Liver (tissue), 9 donors: ENCODE measurements around the gene SRGAP1. TPM values are rescaled to one million over a fixed set of nuclear protein-coding genes. Genes with fewer than 3 reads are reported as not detected.

Source experiments
- DNase-seq: peaks from one replicate; pipeline ENCODE4 v3.0.0-alpha.2; 2017; ENCODE audit warnings: low spot score
- H3K27ac ChIP-seq, 2 donors: one replicate each; pipeline ENCODE4 v1.7.0; 2013; ENCODE audit warnings: inconsistent platforms in 2 of 2, low read length in 2 of 2, control low read depth in 1 of 2, low read depth in 1 of 2, mild to moderate bottlenecking in 1 of 2
- H3K27me3 ChIP-seq, 4 donors: one replicate each; pipeline versions ENCODE4 v1.6.1 to v1.7.0; 2013; ENCODE audit warnings: low read length in 3 of 4, inconsistent platforms in 1 of 4, mild to moderate bottlenecking in 1 of 4, moderate library complexity in 1 of 4; ENCODE audit not compliant: control insufficient read depth in 4 of 4, insufficient read depth in 4 of 4
- H3K36me3 ChIP-seq, 4 donors: one replicate each; pipeline versions ENCODE4 v1.6.1 to v1.7.0; 2013; ENCODE audit warnings: low read length in 3 of 4, mild to moderate bottlenecking in 3 of 4, low read depth in 1 of 4, moderate library complexity in 1 of 4; ENCODE audit not compliant: control insufficient read depth in 4 of 4, insufficient read depth in 3 of 4
- H3K4me1 ChIP-seq, 4 donors: one replicate each; pipeline versions ENCODE4 v1.6.1 to v1.7.0; 2013; ENCODE audit warnings: low read length in 3 of 4, mild to moderate bottlenecking in 3 of 4, moderate library complexity in 1 of 4; ENCODE audit not compliant: control insufficient read depth in 4 of 4, insufficient read depth in 4 of 4
- H3K4me3 ChIP-seq, 3 donors: one replicate each; pipeline versions ENCODE4 v1.6.1 to v1.7.0; 2013; ENCODE audit warnings: low read length in 3 of 3, control low read depth in 1 of 3, low read depth in 1 of 3, mild to moderate bottlenecking in 1 of 3
- H3K9ac ChIP-seq, 2 donors: one replicate each; pipeline ENCODE4 v1.7.0; 2013; ENCODE audit warnings: low read length in 2 of 2, mild to moderate bottlenecking in 2 of 2, moderate library complexity in 2 of 2, control low read depth in 1 of 2, low read depth in 1 of 2
- H3K9me3 ChIP-seq, 4 donors: one replicate each; pipeline versions ENCODE4 v1.6.1 to v1.7.0; 2013; ENCODE audit warnings: low read length in 3 of 4; ENCODE audit not compliant: control insufficient read depth in 4 of 4
- FOXA1 ChIP-seq: IDR thresholded peaks from 2 replicates; pipeline ENCODE4 v1.6.1; 2016; ENCODE audit warnings: antibody characterized with exemption
- FOXA2 ChIP-seq: IDR thresholded peaks from 2 replicates; pipeline ENCODE4 v1.6.1; 2016; ENCODE audit warnings: antibody characterized with exemption
- GABPA ChIP-seq, 2 donors: IDR thresholded peaks in 1 of 2; conservative IDR thresholded peaks in 1 of 2; 2 replicates each; pipeline ENCODE4 v1.6.1; 2016; ENCODE audit warnings: antibody characterized with exemption in 2 of 2, mild to moderate bottlenecking in 1 of 2, moderate library complexity in 1 of 2
- HNF4A ChIP-seq, 2 donors: conservative IDR thresholded peaks; 2 replicates each; pipeline ENCODE4 v1.6.1; 2016; ENCODE audit warnings: antibody characterized with exemption in 2 of 2, mild to moderate bottlenecking in 2 of 2
- HNF4G ChIP-seq: IDR thresholded peaks from 2 replicates; pipeline ENCODE4 v1.6.1; 2016; ENCODE audit warnings: antibody characterized with exemption
- JUND ChIP-seq, 2 donors: IDR thresholded peaks; 2 replicates each; pipeline ENCODE4 v1.6.1; 2016; ENCODE audit warnings: antibody characterized with exemption in 2 of 2
- NR2F2 ChIP-seq: IDR thresholded peaks from 2 replicates; pipeline ENCODE4 v1.6.1; 2016; ENCODE audit warnings: antibody characterized with exemption
- RAD21 ChIP-seq, 2 donors: IDR thresholded peaks; 2 replicates each; pipeline ENCODE4 v1.6.1; 2016; ENCODE audit warnings: antibody characterized with exemption in 2 of 2, mild to moderate bottlenecking in 2 of 2
- SP1 ChIP-seq: IDR thresholded peaks from 2 replicates; pipeline ENCODE4 v1.6.1; 2018; ENCODE audit warnings: antibody characterized with exemption, mild to moderate bottlenecking
- TAF1 ChIP-seq: conservative IDR thresholded peaks from 2 replicates; pipeline ENCODE4 v1.6.1; 2016; ENCODE audit warnings: antibody characterized with exemption, mild to moderate bottlenecking
- WGBS: extraction: QIAGEN DNeasy Blood & Tissue Kit; methylation state at CpG from one replicate; pipeline ENCODE4 v1.1.7; 2013; 5-methylcytosine and 5-hydroxymethylcytosine counted together
- polyA plus RNA-seq, 2 donors: library from polyadenylated mRNA; stranded (reverse) in 1 of 2; unstranded in 1 of 2; fragments of 200-250 nt in 1 of 2; fragments of >200 nt in 1 of 2; fragmentation: Nextera tagmentation in 1 of 2; extraction: Ambion mirVana in 1 of 2; gene quantifications; one replicate each; pipeline versions ENCODE4 v1.2.1 to v1.2.3, GENCODE V29; 2013 to 2015
- total RNA-seq, 2 donors: library from RNA; depleted of rRNA; stranded (reverse); fragments of >200 nt; gene quantifications; one replicate each; pipeline ENCODE4 v1.2.3, GENCODE V29; 2014
- TF ChIP-seq, protein P1 (sequence below): IDR thresholded peaks from 2 replicates; pipeline ENCODE4 v1.6.1; 2016; ENCODE audit warnings: antibody characterized with exemption
- TF ChIP-seq, protein P2 (sequence below): IDR thresholded peaks from 2 replicates; pipeline ENCODE4 v1.6.1; 2016; ENCODE audit warnings: antibody characterized with exemption
- TF ChIP-seq, protein P3 (sequence below): IDR thresholded peaks from 2 replicates; pipeline ENCODE4 v1.6.1; 2016; ENCODE audit warnings: antibody characterized with exemption, mild to moderate bottlenecking
- donor health status: healthy.
- donor health status: healthy.
- donor health status: healthy.
- donor health status: healthy.
- donor health status: healthy.

SRGAP1 gene
- total and polyA plus RNA-seq, 4 donors, result 0.28 to 1.3 (median 0.85) TPM

DNA sequence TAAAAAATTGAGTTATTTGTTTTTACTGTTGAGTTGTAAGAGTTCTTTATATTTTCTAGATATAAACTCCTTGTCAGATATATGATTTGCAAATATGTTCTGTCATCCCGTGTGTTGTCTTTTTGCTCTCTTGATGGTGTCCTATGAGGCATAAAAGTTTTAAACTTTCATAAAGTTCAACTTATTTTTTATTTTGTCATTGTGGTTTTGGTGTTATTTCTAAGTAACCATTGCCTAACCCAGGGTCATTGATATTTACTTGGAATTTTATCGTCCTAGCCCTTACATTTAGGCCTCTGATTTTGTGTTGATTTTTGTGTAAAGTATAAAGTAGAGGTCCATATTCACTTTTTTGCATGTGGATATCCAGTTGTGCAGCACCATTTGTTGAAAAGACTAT is 63.1 kb downstream of the SRGAP1 start:
- H3K9me3 ChIP-seq, result no peaks in the 10 kb centered on the region
- no peak overlapping the region for H3K9ac ChIP-seq
- H3K36me3 ChIP-seq, result no peaks in the 10 kb centered on the region
- 67% methylated on average over 2 of the region's 2 CpGs for WGBS
- TF ChIP-seq, protein P1, sequence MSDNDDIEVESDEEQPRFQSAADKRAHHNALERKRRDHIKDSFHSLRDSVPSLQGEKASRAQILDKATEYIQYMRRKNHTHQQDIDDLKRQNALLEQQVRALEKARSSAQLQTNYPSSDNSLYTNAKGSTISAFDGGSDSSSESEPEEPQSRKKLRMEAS, result no peak
- no peak for TF ChIP-seq HNF4A (conservative IDR thresholded peaks at IDR 0.05)
- TF ChIP-seq HNF4G, result no peak
- no peak for TF ChIP-seq SP1
- no peak for TF ChIP-seq JUND (IDR thresholded peaks at IDR 0.05)
- no peak for TF ChIP-seq GABPA (IDR thresholded peaks at IDR 0.05 in 1 of 2, conservative IDR thresholded peaks at IDR 0.05 in 1 of 2)
- TF ChIP-seq FOXA2, result no peak
- TF ChIP-seq, protein P2, sequence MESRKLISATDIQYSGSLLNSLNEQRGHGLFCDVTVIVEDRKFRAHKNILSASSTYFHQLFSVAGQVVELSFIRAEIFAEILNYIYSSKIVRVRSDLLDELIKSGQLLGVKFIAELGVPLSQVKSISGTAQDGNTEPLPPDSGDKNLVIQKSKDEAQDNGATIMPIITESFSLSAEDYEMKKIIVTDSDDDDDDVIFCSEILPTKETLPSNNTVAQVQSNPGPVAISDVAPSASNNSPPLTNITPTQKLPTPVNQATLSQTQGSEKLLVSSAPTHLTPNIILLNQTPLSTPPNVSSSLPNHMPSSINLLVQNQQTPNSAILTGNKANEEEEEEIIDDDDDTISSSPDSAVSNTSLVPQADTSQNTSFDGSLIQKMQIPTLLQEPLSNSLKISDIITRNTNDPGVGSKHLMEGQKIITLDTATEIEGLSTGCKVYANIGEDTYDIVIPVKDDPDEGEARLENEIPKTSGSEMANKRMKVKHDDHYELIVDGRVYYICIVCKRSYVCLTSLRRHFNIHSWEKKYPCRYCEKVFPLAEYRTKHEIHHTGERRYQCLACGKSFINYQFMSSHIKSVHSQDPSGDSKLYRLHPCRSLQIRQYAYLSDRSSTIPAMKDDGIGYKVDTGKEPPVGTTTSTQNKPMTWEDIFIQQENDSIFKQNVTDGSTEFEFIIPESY, result no peak
- TF ChIP-seq NR2F2, result no peak
- no peak for TF ChIP-seq FOXA1
- TF ChIP-seq, protein P3, sequence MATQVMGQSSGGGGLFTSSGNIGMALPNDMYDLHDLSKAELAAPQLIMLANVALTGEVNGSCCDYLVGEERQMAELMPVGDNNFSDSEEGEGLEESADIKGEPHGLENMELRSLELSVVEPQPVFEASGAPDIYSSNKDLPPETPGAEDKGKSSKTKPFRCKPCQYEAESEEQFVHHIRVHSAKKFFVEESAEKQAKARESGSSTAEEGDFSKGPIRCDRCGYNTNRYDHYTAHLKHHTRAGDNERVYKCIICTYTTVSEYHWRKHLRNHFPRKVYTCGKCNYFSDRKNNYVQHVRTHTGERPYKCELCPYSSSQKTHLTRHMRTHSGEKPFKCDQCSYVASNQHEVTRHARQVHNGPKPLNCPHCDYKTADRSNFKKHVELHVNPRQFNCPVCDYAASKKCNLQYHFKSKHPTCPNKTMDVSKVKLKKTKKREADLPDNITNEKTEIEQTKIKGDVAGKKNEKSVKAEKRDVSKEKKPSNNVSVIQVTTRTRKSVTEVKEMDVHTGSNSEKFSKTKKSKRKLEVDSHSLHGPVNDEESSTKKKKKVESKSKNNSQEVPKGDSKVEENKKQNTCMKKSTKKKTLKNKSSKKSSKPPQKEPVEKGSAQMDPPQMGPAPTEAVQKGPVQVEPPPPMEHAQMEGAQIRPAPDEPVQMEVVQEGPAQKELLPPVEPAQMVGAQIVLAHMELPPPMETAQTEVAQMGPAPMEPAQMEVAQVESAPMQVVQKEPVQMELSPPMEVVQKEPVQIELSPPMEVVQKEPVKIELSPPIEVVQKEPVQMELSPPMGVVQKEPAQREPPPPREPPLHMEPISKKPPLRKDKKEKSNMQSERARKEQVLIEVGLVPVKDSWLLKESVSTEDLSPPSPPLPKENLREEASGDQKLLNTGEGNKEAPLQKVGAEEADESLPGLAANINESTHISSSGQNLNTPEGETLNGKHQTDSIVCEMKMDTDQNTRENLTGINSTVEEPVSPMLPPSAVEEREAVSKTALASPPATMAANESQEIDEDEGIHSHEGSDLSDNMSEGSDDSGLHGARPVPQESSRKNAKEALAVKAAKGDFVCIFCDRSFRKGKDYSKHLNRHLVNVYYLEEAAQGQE, result no peak
- TF ChIP-seq RAD21 (IDR thresholded peaks at IDR 0.05), result no peak
- no peak for TF ChIP-seq TAF1
- H3K27ac ChIP-seq, result no peak overlapping the region
- no peak for DNase-seq
- no peaks in the 10 kb centered on the region for H3K4me1 ChIP-seq
- H3K27me3 ChIP-seq, result no peaks in the 10 kb centered on the region
- no peak overlapping the region for H3K4me3 ChIP-seq

DNA sequence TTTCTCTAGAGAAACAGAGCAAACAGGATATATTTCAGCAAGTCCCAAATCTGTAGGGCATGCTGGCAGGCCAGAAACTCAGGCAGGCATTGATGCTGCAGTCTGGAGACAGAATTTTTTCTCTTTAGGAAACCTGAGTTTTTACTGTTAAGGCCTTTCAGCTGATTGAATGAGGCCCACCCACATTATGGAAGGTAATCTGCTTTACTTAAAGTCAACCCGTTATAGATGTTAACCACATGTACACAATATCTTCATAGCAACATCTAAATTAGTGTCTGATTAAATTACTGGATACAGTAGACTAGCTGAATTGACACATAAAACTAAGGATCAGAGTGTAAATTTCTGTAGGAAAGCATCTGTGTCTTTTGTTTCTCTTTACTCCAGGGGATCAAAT is 65.2 kb downstream of the SRGAP1 start:
- H3K4me1 ChIP-seq, result no peaks in the 10 kb centered on the region
- TF ChIP-seq NR2F2 (no peak), HNF4A (conservative IDR thresholded peaks at IDR 0.05) (no peak)
- TF ChIP-seq, protein P2, result no peak
- WGBS, result 78% methylated on average over 1 of the region's 1 CpG

More for the DNA sequence above, 65.2 kb downstream of the SRGAP1 start:
- DNase-seq, result no peak
- Histone ChIP-seq H3K4me3 (no peak overlapping the region), H3K27me3 (no peaks in the 10 kb centered on the region), H3K9ac (no peak overlapping the region), H3K9me3 (no peaks in the 10 kb centered on the region), H3K36me3 (no peaks in the 10 kb centered on the region), H3K27ac (no peak overlapping the region)
